Activated T-cell treated with anti-CD3 and anti-CD28 coated beads, Interleukin-2, amount 50 U/mL, for 4 hours (primary cell): Measurements from ENCODE around the gene TOP2A. TPM values are rescaled to one million over a fixed set of nuclear protein-coding genes. Genes with fewer than 3 reads are reported as not detected.

Experiments used
- ATAC-seq, 2 donors: fragments of 200-7000 bp; cut with Tn5 transposase; one replicate each; pipeline ENCODE4 v1.10.0; 2021
- DNase-seq: peaks from one replicate; pipeline ENCODE4 v3.0.0-alpha.2; 2020
- H3K27me3 Mint-ChIP-seq: one replicate; pipeline ENCODE4 v1.8.0; 2021; ENCODE audit warnings: low read depth, mixed read lengths
- H3K36me3 Mint-ChIP-seq: one replicate; pipeline ENCODE4 v1.8.0; 2022; ENCODE audit warnings: mixed read lengths; ENCODE audit not compliant: insufficient read depth
- H3K4me1 Mint-ChIP-seq: one replicate; pipeline ENCODE4 v1.8.0; 2021; ENCODE audit warnings: low read depth, mixed read lengths
- H3K4me3 Mint-ChIP-seq: one replicate; pipeline ENCODE4 v1.8.0; 2021; ENCODE audit warnings: mild to moderate bottlenecking, moderate library complexity, mixed read lengths
- H3K9me3 Mint-ChIP-seq: one replicate; pipeline ENCODE4 v1.8.0; 2021; ENCODE audit warnings: mixed read lengths
- total RNA-seq, 3 donors: library from RNA; stranded (reverse); gene quantifications; one replicate each; pipeline ENCODE4 v1.2.1, GENCODE V29; 2021

The TOP2A gene, protein sequence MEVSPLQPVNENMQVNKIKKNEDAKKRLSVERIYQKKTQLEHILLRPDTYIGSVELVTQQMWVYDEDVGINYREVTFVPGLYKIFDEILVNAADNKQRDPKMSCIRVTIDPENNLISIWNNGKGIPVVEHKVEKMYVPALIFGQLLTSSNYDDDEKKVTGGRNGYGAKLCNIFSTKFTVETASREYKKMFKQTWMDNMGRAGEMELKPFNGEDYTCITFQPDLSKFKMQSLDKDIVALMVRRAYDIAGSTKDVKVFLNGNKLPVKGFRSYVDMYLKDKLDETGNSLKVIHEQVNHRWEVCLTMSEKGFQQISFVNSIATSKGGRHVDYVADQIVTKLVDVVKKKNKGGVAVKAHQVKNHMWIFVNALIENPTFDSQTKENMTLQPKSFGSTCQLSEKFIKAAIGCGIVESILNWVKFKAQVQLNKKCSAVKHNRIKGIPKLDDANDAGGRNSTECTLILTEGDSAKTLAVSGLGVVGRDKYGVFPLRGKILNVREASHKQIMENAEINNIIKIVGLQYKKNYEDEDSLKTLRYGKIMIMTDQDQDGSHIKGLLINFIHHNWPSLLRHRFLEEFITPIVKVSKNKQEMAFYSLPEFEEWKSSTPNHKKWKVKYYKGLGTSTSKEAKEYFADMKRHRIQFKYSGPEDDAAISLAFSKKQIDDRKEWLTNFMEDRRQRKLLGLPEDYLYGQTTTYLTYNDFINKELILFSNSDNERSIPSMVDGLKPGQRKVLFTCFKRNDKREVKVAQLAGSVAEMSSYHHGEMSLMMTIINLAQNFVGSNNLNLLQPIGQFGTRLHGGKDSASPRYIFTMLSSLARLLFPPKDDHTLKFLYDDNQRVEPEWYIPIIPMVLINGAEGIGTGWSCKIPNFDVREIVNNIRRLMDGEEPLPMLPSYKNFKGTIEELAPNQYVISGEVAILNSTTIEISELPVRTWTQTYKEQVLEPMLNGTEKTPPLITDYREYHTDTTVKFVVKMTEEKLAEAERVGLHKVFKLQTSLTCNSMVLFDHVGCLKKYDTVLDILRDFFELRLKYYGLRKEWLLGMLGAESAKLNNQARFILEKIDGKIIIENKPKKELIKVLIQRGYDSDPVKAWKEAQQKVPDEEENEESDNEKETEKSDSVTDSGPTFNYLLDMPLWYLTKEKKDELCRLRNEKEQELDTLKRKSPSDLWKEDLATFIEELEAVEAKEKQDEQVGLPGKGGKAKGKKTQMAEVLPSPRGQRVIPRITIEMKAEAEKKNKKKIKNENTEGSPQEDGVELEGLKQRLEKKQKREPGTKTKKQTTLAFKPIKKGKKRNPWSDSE (N-terminal part only)
- total RNA-seq = 10 to 100 TPM; 10.4 to 16.4 (median 12.0) TPM

DNA sequence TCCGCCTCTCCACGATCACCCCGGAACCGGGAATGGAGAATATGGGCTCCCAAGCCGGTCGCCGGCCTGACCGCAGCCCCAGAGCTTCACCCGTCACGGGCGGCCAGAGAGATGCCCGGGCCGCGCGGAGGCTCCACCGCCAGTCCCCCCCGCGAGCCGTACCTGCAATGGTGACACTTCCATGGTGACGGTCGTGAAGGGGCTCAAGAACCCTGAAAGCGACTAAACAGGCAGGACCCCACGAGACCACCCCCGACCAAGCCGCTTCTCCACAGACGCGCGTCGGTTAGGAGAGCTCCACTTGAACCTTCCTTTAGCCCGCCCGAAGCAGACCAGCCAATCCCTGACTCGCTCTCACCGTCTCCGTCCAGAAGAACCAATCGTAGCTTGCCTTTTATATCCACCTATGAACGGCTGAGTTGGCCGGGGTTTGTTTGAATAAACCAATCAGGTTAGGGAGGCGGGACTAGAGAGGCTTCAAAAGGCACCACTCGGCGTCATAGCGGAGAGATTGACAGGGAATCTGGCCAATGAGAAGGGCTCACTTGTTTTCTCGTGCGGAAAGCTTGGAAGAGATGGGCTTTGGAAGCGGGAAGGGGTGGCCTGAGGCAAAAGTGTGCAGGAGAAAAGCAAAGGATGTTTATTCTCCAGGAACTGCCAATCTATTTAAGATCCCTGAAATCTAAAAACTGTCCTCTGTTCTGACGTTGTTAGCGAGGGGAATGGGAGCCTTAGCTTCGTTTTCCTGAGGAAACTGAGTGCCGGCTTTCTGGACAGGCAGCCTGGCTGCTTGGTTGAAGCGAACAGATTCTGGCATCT is at the start of gene TOP2A:
TSS of gene TOP2A (minus strand) at position 288 of the 819 bp plus-strand sequence. CDS start at position 183, 105 bp downstream.
- Mint-ChIP-seq H3K9me3 (no peaks in the 10 kb centered on the region), H3K4me3 (peak within 1 kb of the TSS; percentile 93), H3K36me3 (no peaks in the 10 kb centered on the region), H3K4me1 (peaks cover 19% of the 10 kb centered on the region), H3K27me3 (no peaks in the 10 kb centered on the region)
- ATAC-seq = peak; percentile 99
- peak; percentile 92 for DNase-seq

DNA sequence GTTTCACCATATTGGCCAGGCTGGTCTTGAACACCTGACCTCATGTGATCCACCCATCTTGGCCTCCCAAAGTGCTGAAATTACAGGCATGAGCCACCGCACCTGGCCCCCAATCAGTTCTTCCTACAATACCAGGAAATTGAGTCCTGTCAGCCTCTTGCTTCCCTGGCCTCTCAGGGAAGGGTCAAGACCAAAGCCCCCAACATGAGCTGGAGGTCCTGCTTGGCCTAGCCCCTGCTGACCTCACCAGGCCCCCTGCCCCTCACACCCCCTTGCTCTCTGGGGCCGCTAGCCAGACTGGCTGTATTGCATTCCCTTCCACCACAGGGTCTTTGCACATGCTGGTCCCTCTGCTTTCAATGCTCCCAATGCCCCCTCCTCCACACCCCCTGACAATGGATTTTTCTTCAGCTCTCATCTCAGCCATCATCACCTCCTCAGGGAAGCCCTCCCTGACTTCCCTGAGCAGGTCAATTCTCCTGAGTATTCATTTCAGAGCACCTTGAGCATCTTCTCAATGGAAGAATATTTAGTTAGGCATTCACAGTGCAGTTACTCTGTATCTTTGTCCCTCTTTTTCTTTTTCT is 49.7 kb upstream of the TOP2A start:
- no peaks in the 10 kb centered on the region for H3K4me1 Mint-ChIP-seq
- H3K36me3 Mint-ChIP-seq = no peaks in the 10 kb centered on the region
- no peaks in the 10 kb centered on the region for H3K9me3 Mint-ChIP-seq
- peaks cover 2% of the 10 kb centered on the region for H3K27me3 Mint-ChIP-seq
- ATAC-seq = no peak
- H3K4me3 Mint-ChIP-seq = no peak overlapping the region
- DNase-seq = no peak

DNA sequence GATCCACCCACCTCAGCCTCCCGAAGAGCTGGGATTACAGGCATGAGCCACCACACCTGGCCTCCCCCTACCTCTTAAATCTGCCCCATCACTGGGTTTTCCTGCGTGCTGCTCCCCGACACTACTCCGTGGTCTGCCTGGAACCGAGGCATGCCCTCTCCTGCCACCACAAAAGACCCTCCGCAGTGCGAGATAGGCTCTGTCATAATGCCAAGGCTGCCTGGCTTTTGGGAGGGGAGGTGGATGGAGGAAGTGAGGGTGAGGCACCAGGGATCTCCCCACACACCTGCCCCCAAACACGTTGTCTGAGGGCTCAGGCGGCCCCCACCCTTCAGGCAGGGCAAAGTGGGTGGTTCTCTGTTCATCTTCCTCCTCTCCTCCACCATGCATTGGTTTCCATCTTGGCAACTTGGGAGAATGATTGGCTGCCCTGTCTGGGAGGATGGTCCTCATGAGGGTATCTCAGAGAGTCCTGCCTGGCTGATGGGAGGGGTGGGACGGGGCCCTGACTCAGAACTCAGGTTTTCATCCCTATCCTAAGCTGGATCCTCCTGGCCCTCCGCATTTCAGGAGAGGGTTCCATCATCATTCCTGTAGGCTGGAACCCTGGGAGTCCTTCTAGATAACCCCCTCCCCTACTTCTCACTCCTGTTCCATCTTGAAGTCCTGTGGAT is 48.7 kb upstream of the TOP2A start:
- Mint-ChIP-seq H3K4me1 (no peaks in the 10 kb centered on the region), H3K27me3 (peaks cover 2% of the 10 kb centered on the region), H3K4me3 (no peak overlapping the region), H3K36me3 (no peaks in the 10 kb centered on the region), H3K9me3 (no peaks in the 10 kb centered on the region)
- DNase-seq = no peak
- no peak for ATAC-seq

DNA sequence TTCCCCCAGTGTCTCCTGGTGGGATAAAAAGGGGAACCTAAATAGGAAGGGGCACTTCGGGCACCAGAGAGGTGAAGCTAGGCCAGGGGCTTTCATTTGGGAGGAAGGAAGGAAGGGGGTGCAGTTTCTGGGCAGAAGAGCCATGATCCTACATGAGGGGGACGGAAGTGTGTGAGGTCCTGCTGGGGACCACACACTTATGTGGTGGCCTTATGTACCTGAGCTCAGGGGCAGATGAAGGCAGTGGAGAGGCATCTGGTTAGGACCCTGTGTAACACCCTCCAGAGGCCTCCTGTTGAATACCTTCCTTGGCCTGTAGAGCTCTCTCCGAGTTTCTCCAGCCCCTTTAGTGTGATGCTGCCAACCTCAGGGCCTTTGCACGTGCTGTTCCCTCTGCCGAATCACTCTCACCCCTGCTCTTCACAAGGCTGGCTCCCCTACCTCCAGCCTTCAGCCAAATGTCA is 46.7 kb upstream of the TOP2A start:
- DNase-seq = no peak
- Mint-ChIP-seq H3K9me3 (no peaks in the 10 kb centered on the region), H3K4me1 (no peaks in the 10 kb centered on the region), H3K36me3 (no peaks in the 10 kb centered on the region), H3K27me3 (no peaks in the 10 kb centered on the region), H3K4me3 (no peak overlapping the region)
- ATAC-seq = no peak

DNA sequence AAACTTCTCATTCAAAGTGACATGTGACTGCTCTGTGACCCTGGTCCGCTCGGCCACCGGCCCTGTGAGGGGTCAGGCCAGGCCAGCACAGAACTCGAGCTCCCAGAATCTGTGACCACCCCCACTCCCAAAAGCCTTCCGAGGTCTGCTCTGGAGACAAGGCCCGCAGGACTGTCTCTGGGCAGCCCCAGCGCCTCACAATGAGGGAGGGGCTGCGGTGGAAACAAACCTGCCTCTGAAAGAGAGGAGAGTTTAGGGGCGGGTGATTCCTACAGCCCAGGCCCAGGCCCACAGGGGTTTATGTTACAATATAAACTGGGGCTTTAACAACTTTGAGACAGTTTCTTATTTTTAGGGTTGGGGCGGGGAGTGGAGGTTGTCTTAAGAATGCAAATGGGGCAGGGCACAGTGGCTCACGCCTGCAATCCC is 45.4 kb upstream of the TOP2A start:
- Mint-ChIP-seq H3K4me3 (no peak overlapping the region), H3K36me3 (no peaks in the 10 kb centered on the region), H3K27me3 (no peaks in the 10 kb centered on the region), H3K4me1 (no peaks in the 10 kb centered on the region), H3K9me3 (no peaks in the 10 kb centered on the region)
- no peak for ATAC-seq
- DNase-seq = no peak

DNA sequence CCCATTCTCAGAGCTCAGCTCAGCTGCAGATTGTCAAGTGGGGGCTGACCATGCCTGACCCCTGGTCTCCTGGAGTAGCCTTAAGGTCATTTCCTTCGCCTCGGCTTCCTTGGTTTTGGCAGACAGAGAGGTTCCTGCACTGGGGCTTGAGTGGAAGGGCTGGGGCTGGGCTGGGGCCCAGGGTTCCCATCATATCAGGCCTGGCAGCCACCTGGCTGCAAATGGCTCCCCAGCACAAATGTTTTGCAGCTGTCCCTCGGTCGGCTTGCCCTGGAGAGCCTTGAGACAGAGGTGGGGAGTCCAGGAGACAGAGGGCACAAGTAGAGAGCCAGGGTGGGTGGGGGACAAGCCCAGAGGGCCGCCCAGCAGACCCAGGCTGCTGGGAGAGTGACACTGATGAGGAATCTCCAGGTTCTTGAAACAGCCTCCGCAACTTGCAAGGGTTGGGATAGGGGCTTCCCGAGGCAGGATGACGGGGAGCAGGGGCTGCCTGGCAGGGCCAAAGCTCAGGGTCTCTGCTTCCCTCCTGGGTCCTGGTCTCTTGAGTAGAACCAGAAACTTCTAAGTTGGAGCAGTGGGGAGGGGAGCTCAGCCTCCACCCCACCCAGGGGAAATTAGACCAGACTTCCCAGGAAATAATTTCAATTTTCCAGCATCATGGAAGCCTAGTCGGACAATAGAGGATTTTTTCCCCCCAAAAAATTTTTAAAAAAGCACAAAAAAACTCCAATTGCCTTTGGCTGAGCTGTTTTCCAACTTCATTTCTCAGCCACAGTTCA is 44.8 kb upstream of the TOP2A start:
- ATAC-seq (no peak), DNase-seq (no peak)
- H3K9me3 Mint-ChIP-seq = no peaks in the 10 kb centered on the region
- no peaks in the 10 kb centered on the region for H3K27me3 Mint-ChIP-seq
- H3K36me3 Mint-ChIP-seq = no peaks in the 10 kb centered on the region
- no peak overlapping the region for H3K4me3 Mint-ChIP-seq
- H3K4me1 Mint-ChIP-seq = no peaks in the 10 kb centered on the region

DNA sequence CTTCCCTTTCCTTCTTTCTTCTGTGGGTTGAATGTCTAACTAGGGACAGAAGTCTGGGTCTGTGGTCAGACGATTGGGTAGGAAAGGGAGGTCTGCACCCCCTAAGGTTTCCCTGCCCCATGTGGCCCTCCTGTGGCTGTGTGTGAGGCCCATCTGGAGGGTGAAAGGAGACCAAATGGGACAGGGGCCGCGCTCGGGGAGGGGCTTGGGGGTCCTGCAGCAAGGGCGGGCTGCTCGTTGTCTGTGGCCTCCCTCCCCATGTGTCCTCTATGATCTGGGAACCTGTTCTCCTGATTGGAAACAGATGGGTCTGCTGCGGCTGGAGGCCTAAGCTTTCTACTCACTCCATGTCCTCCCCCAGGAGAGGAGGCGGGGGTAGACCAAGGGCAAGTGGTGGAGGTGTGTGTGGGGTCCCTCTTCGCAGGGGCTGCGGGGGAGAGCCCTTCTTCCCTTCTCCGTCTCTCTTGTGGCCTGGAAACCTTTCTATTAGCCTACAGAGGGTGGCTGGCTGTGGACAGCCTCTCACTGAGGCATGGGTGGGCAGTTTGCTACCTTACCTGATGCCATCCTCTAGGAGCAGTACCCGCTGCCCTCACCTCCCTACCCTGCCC is 44.1 kb upstream of the TOP2A start:
- ATAC-seq (no peak), DNase-seq (no peak)
- H3K27me3 Mint-ChIP-seq = no peaks in the 10 kb centered on the region
- H3K4me3 Mint-ChIP-seq = no peak overlapping the region
- no peaks in the 10 kb centered on the region for H3K4me1 Mint-ChIP-seq
- H3K36me3 Mint-ChIP-seq = no peaks in the 10 kb centered on the region
- no peaks in the 10 kb centered on the region for H3K9me3 Mint-ChIP-seq

DNA sequence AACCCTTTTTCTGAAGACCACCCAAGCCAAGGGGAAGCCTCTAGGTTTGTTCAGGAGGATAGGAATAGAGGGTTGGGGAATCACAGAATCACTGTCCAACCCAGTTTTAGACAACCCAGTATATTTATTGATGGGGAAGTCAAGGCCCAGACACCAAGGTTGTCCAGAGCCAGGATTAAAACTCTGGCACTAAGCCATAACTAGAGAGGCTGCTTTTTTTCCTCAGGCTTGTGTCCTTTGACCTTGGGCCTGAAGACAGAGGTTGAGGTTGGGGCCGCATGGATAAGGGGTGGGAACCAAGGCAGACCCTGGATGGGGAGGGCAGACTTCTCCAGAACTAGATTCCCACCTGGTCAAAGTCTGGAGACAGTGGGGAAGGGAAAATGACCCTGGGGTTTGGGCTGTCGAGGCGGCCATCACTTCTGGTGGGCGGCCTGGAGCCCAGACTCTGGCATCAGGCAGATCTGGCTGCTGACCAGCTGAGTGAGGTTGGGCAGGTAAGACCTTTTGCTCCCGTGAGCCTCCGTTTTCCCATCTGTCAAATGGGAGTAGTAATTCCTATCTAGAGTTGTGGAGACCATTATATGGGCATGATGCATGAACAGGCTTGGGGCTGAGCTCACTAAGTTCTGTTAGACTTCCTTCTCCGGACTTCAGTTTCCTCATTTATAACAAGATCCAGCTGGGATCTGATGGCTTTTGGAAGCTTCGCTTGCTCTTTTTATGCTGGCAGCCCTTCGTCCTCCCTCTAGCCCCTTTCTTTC is 43.5 kb upstream of the TOP2A start:
- Mint-ChIP-seq H3K9me3 (no peaks in the 10 kb centered on the region), H3K4me1 (no peaks in the 10 kb centered on the region), H3K27me3 (no peaks in the 10 kb centered on the region), H3K36me3 (no peaks in the 10 kb centered on the region), H3K4me3 (no peak overlapping the region)
- DNase-seq (no peak), ATAC-seq (no peak)

DNA sequence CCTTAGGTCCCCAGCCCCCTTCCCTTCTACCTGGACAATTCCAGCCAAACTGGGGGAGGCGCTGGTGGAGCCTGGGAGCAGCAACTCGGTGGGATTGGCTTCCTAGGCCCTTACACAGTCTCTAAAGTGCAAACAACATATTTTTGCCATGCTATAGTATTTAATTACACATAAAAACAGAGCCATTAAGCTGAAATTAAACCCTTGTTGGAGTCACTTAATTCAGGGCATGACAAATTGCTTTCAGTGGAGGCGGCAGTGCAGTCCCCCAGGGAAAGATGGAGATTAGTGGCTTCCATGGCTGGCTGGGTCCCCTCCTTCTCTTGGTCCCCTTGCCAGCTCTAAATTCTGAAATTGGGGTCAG is 42.9 kb upstream of the TOP2A start:
- ATAC-seq (no peak), DNase-seq (no peak)
- Mint-ChIP-seq H3K4me3 (no peak overlapping the region), H3K36me3 (no peaks in the 10 kb centered on the region), H3K4me1 (no peaks in the 10 kb centered on the region), H3K9me3 (no peaks in the 10 kb centered on the region), H3K27me3 (no peaks in the 10 kb centered on the region)

DNA sequence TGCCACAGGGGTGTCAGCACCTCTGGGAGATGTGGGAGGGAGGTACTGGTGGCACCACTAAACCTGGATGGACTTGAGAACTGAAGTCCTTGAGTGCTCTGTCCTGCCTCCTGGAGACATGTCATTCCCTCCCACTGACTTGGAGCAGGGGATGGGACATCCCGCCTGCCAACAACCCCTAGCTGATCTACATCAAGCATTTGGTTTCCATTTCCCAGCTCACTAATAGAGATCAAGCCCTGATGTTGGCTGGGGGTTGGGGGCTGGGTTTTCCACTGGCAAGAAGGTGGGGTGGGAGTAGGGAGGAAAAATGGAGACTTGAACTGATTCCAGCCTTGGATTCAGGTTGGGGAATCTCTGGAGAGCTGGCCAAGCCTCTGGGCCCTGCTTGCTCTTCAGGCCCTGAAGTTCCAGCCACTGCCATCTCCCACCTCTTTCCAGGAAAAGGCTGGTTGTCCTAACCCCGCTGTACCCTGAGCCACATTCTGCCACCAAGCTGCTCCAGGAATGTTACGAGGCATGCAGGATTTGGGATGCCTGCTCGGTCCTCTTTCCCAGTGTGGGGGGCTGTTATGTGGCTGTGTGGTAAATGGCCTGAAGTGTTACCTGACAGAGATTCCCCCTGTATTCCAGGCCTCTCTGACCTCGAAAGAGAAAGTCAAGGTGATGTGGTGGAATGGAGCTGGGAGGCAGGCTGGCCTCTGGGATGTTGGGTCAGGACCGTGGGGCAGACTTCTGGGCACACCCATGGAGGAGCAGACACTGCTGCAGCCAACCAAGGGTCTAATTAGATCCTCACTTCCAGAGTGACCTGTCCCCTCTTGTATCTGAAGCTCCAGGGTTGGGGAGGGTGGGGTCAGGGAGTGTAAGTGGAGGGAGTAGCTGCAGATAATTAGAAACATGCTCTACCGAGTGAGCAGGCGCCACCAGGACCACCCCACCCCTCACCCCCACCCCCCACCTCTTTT is 42.2 kb upstream of the TOP2A start:
- H3K4me1 Mint-ChIP-seq = no peaks in the 10 kb centered on the region
- no peaks in the 10 kb centered on the region for H3K36me3 Mint-ChIP-seq
- H3K9me3 Mint-ChIP-seq = no peaks in the 10 kb centered on the region
- H3K4me3 Mint-ChIP-seq = no peak overlapping the region
- H3K27me3 Mint-ChIP-seq = no peaks in the 10 kb centered on the region
- ATAC-seq (no peak), DNase-seq (no peak)
